Breast epithelium (tissue), 3 donors: Measurements from ENCODE around the gene GTF2E1.

Experiments
- POLR2A ChIP-seq: fragments of 450-650 bp; IDR thresholded peaks from one replicate; pipeline ENCODE4 v1.6.1; 2016; ENCODE audit warnings: antibody characterized with exemption, mild to moderate bottlenecking, moderate library complexity
- POLR2AphosphoS5 ChIP-seq, 3 donors: sonication (generic); formaldehyde crosslinking; IDR thresholded peaks; one replicate each; pipeline ENCODE4 v1.6.1; 2017; ENCODE audit warnings: antibody characterized with exemption in 3 of 3
- TF ChIP-seq, protein P1 (sequence below), 3 donors: fragments of 450-650 bp; IDR thresholded peaks; one replicate each; pipeline ENCODE4 v1.5.1; 2016 to 2017; ENCODE audit warnings: antibody characterized with exemption in 3 of 3, mild to moderate bottlenecking in 3 of 3, moderate library complexity in 3 of 3

DNA sequence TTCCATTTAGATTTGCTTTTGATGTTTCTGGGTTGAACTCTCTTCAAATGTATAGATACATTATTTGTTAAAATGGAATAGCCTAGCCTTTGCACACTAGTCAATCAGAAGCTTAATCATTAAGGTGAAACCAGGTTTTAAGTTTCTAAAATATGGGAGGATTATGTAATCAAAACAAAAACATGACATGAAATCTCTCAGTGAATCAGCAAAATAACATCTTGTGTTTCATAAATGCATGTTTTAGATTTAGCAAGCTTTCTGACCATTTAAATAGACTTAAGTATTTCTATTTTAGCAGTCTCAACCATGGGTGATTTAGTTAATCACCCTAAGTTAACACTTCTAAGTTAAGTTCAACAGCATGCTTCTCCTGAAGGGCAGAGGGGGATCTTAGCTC is 11.3 kb downstream of the GTF2E1 start:
- TF ChIP-seq POLR2A, result no peak
- TF ChIP-seq, protein P1, sequence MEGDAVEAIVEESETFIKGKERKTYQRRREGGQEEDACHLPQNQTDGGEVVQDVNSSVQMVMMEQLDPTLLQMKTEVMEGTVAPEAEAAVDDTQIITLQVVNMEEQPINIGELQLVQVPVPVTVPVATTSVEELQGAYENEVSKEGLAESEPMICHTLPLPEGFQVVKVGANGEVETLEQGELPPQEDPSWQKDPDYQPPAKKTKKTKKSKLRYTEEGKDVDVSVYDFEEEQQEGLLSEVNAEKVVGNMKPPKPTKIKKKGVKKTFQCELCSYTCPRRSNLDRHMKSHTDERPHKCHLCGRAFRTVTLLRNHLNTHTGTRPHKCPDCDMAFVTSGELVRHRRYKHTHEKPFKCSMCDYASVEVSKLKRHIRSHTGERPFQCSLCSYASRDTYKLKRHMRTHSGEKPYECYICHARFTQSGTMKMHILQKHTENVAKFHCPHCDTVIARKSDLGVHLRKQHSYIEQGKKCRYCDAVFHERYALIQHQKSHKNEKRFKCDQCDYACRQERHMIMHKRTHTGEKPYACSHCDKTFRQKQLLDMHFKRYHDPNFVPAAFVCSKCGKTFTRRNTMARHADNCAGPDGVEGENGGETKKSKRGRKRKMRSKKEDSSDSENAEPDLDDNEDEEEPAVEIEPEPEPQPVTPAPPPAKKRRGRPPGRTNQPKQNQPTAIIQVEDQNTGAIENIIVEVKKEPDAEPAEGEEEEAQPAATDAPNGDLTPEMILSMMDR (IDR thresholded peaks at IDR 0.05), result no peak
- TF ChIP-seq POLR2AphosphoS5 (IDR thresholded peaks at IDR 0.05), result no peak
